Breast epithelium (tissue), 4 donors: ENCODE measurements around the gene TUBD1. TPM values are rescaled to one million over a fixed set of nuclear protein-coding genes. Genes with fewer than 3 reads are reported as not detected.
A peak's percentile ranks its signal among the peaks of the same experiment; 100 is the strongest.

Source experiments
- DNase-seq, 2 donors: peaks; one replicate each; pipeline ENCODE4 v3.0.0-alpha.2; 2019; ENCODE audit warnings: low spot score in 2 of 2
- H3K27ac ChIP-seq, 2 donors: fragments of 200-600 bp; sonication (generic) in 1 of 2; one replicate each; pipeline ENCODE4 v1.5.1; 2016 to 2019; ENCODE audit warnings: mild to moderate bottlenecking in 1 of 2
- H3K27me3 ChIP-seq, 2 donors: fragments of 200-600 bp; sonication (generic) in 1 of 2; one replicate each; pipeline versions ENCODE4 v1.5.1 to v1.6.0; 2017 to 2019; ENCODE audit warnings: control low read depth in 1 of 2, mild to moderate bottlenecking in 1 of 2
- H3K36me3 ChIP-seq: fragments of 200-600 bp; one replicate; pipeline ENCODE4 v1.5.1; 2019
- H3K4me1 ChIP-seq, 2 donors: fragments of 200-600 bp; sonication (generic); one replicate each; pipeline ENCODE4 v1.5.1; 2016 to 2019; ENCODE audit warnings: control low read depth in 1 of 2
- H3K4me3 ChIP-seq, 3 donors: fragments of 200-600 bp; sonication (generic); 1 replicate in 2 of 3; 2 replicates in 1 of 3; pipeline ENCODE4 v1.5.1; 2016 to 2019; ENCODE audit warnings: mild to moderate bottlenecking in 3 of 3, moderate library complexity in 2 of 3
- H3K9me3 ChIP-seq, 2 donors: fragments of 200-600 bp; sonication (generic) in 1 of 2; one replicate each; pipeline ENCODE4 v1.5.1; 2016 to 2019; ENCODE audit warnings: control low read depth in 1 of 2
- CTCF ChIP-seq, 3 donors: fragments of 450-650 bp; IDR thresholded peaks; one replicate each; pipeline ENCODE4 v1.5.1; 2016 to 2017; ENCODE audit warnings: antibody characterized with exemption in 3 of 3, mild to moderate bottlenecking in 3 of 3, moderate library complexity in 3 of 3
- POLR2A ChIP-seq: fragments of 450-650 bp; IDR thresholded peaks from one replicate; pipeline ENCODE4 v1.6.1; 2016; ENCODE audit warnings: antibody characterized with exemption, mild to moderate bottlenecking, moderate library complexity
- POLR2AphosphoS5 ChIP-seq, 3 donors: sonication (generic); formaldehyde crosslinking; IDR thresholded peaks; one replicate each; pipeline ENCODE4 v1.6.1; 2017; ENCODE audit warnings: antibody characterized with exemption in 3 of 3
- intact Hi-C: fragments of 100-400 bp; cut with DNase I; formaldehyde crosslinking; loops from one replicate; pipeline ENCODE4 v1.15.1; 2023; ENCODE audit warnings: low total_unique reads
- total RNA-seq, 3 donors: library from RNA; depleted of rRNA; stranded (reverse); fragments of >200 nt; gene quantifications; one replicate each; pipeline ENCODE4 v1.1.0, GENCODE V29; 2016

The TUBD1 gene
- total RNA-seq, 3 donors from 2014 or later, result 6.6 to 25.0 (median 19.7) TPM

GRCh38 chr17:59899099-59899498 lies 6.4 kb upstream of the TUBD1 start:
- Histone ChIP-seq H3K36me3 (no peaks in the 10 kb centered on the region), H3K4me3 (no peak overlapping the region), H3K9me3 (no peaks in the 10 kb centered on the region), H3K27ac (peak overlapping the region in 1 of 2 donors; percentile 52), H3K4me1 (peaks cover 0 to 4% of the 10 kb centered on the region in 2 donors), H3K27me3 (no peaks in the 10 kb centered on the region)
- DNase-seq, result peak in 1 of 2 donors; percentile 15
- TF ChIP-seq CTCF (IDR thresholded peaks at IDR 0.05), result peak in 1 of 3 donors; percentile 46
- TF ChIP-seq POLR2A, result no peak
- TF ChIP-seq POLR2AphosphoS5 (IDR thresholded peaks at IDR 0.05), result no peak
- intact Hi-C loops, result loop anchor here (10.0 kb wide), 1 partner anchor 1596 kb away; no protein-coding TSS in a partner anchor

GRCh38 chr17:59897090-59897489 lies 4.3 kb upstream of the TUBD1 start:
- intact Hi-C loops, result loop anchor here (10.0 kb wide), 1 partner anchor 1598 kb away; no protein-coding TSS in a partner anchor

GRCh38 chr17:59893676-59894100 lies 945 bp upstream of the TUBD1 start:
- H3K9me3 ChIP-seq, result no peaks in the 10 kb centered on the region
- peak overlapping the region; percentile 94 to 95 for H3K27ac ChIP-seq
- peaks cover 0 to 10% of the 10 kb centered on the region in 2 donors for H3K4me1 ChIP-seq
- H3K4me3 ChIP-seq, result peak overlapping the region; percentile 89 to 99 (median 89)
- TF ChIP-seq POLR2A (no peak), CTCF (IDR thresholded peaks at IDR 0.05) (no peak), POLR2AphosphoS5 (IDR thresholded peaks at IDR 0.05) (no peak)
- DNase-seq, result no peak
- intact Hi-C loops, result loop anchor here (10.0 kb wide), 1 partner anchor 1601 kb away; no protein-coding TSS in a partner anchor
- H3K27me3 ChIP-seq, result no peaks in the 10 kb centered on the region
- H3K36me3 ChIP-seq, result no peaks in the 10 kb centered on the region

More at GRCh38 chr17:59897090-59897489, 4.3 kb upstream of the TUBD1 start:
- Histone ChIP-seq H3K4me3 (no peak overlapping the region), H3K36me3 (no peaks in the 10 kb centered on the region), H3K9me3 (no peaks in the 10 kb centered on the region), H3K27ac (no peak overlapping the region), H3K27me3 (no peaks in the 10 kb centered on the region), H3K4me1 (peaks cover 0 to 4% of the 10 kb centered on the region in 2 donors)
- no peak for DNase-seq
- no peak for TF ChIP-seq POLR2AphosphoS5 (IDR thresholded peaks at IDR 0.05)
- no peak for TF ChIP-seq POLR2A
- TF ChIP-seq CTCF (IDR thresholded peaks at IDR 0.05), result no peak

GRCh38 chr17:59892251-59892923 lies 356 bp downstream of the TUBD1 start:
- no peaks in the 10 kb centered on the region for H3K36me3 ChIP-seq
- peak overlapping the region; percentile 89 to 99 (median 89) for H3K4me3 ChIP-seq
- H3K9me3 ChIP-seq, result no peaks in the 10 kb centered on the region
- peaks cover 0 to 10% of the 10 kb centered on the region in 2 donors for H3K4me1 ChIP-seq
- TF ChIP-seq POLR2AphosphoS5 (IDR thresholded peaks at IDR 0.05), result no peak
- TF ChIP-seq POLR2A, result no peak
- no peak for TF ChIP-seq CTCF (IDR thresholded peaks at IDR 0.05)
- intact Hi-C loops, result loop anchor here (10.0 kb wide), 1 partner anchor 1602 kb away; no protein-coding TSS in a partner anchor
- no peaks in the 10 kb centered on the region for H3K27me3 ChIP-seq
- DNase-seq, result peak in 1 of 2 donors; percentile 56
- peak overlapping the region; percentile 94 to 95 for H3K27ac ChIP-seq

GRCh38 chr17:59890720-59891119 lies 2.0 kb downstream of the TUBD1 start:
- H3K4me3 ChIP-seq, result no peak overlapping the region
- TF ChIP-seq POLR2AphosphoS5 (IDR thresholded peaks at IDR 0.05), result no peak
- no peak for TF ChIP-seq CTCF (IDR thresholded peaks at IDR 0.05)
- no peak for TF ChIP-seq POLR2A

More at GRCh38 chr17:59890720-59891119, 2.0 kb downstream of the TUBD1 start:
- no peaks in the 10 kb centered on the region for H3K36me3 ChIP-seq
- peaks cover 0 to 6% of the 10 kb centered on the region in 2 donors for H3K4me1 ChIP-seq
- no peaks in the 10 kb centered on the region for H3K27me3 ChIP-seq
- DNase-seq, result no peak
- H3K9me3 ChIP-seq, result no peaks in the 10 kb centered on the region
- intact Hi-C loops, result loop anchor here (10.0 kb wide), 1 partner anchor 1604 kb away; no protein-coding TSS in a partner anchor
- H3K27ac ChIP-seq, result no peak overlapping the region
